ENCODE data around the gene GNPTG. TPM values are rescaled to one million over a fixed set of nuclear protein-coding genes. Genes with fewer than 3 reads are reported as not detected.
A peak's percentile ranks its signal among the peaks of the same experiment; 100 is the strongest.

The GNPTG gene
- total RNA-seq, 1 donor from 2014 or later = 55.6 TPM

- no peaks in the 10 kb centered on the region for H3K9me3 Mint-ChIP-seq
- no peak overlapping the region for H3K27ac Mint-ChIP-seq
- no peaks in the 10 kb centered on the region for H3K4me1 Mint-ChIP-seq (ENCODE audit: unreplicated experiment)
- H3K4me3 Mint-ChIP-seq = no peak overlapping the region
- no peak for DNase-seq (ENCODE audit: extremely low spot score, unreplicated experiment)
- peak; percentile 73 for TF ChIP-seq CTCF (conservative IDR thresholded peaks at IDR 0.05)
- H3K36me3 Mint-ChIP-seq = no peaks in the 10 kb centered on the region
- peaks cover 29% of the 10 kb centered on the region for H3K27me3 Mint-ChIP-seq
These were observed 21.3 kb upstream of the GNPTG start for GRCh38 chr16:1330260-1330914.

- H3K36me3 Mint-ChIP-seq = no peaks in the 10 kb centered on the region
- no peak for DNase-seq (ENCODE audit: extremely low spot score, unreplicated experiment)
- peaks cover 36% of the 10 kb centered on the region for H3K27me3 Mint-ChIP-seq
- no peak for TF ChIP-seq CTCF (conservative IDR thresholded peaks at IDR 0.05)
- no peaks in the 10 kb centered on the region for H3K9me3 Mint-ChIP-seq
- no peak overlapping the region for H3K27ac Mint-ChIP-seq
- no peaks in the 10 kb centered on the region for H3K4me1 Mint-ChIP-seq (ENCODE audit: unreplicated experiment)
- peak overlapping the region; percentile 74 for H3K4me3 Mint-ChIP-seq
These were observed 20.6 kb upstream of the GNPTG start for GRCh38 chr16:1330931-1331711.

- H3K27ac Mint-ChIP-seq = peak overlapping the region; percentile 41
- no peak for DNase-seq (ENCODE audit: extremely low spot score, unreplicated experiment)
- peak overlapping the region; percentile 75 for H3K4me3 Mint-ChIP-seq
- H3K36me3 Mint-ChIP-seq = no peaks in the 10 kb centered on the region
- TF ChIP-seq CTCF (conservative IDR thresholded peaks at IDR 0.05) = no peak
- peaks cover 43% of the 10 kb centered on the region for H3K27me3 Mint-ChIP-seq
- H3K9me3 Mint-ChIP-seq = no peaks in the 10 kb centered on the region
- H3K4me1 Mint-ChIP-seq (ENCODE audit: unreplicated experiment) = no peaks in the 10 kb centered on the region
These were observed 19.8 kb upstream of the GNPTG start for GRCh38 chr16:1331712-1332617.

GRCh38 chr16:1332618-1333148 lies 19.0 kb upstream of the GNPTG start:
- peak overlapping the region; percentile 75 for H3K4me3 Mint-ChIP-seq
- H3K9me3 Mint-ChIP-seq = no peaks in the 10 kb centered on the region
- peaks cover 47% of the 10 kb centered on the region for H3K27me3 Mint-ChIP-seq
- H3K4me1 Mint-ChIP-seq (ENCODE audit: unreplicated experiment) = no peaks in the 10 kb centered on the region
- no peaks in the 10 kb centered on the region for H3K36me3 Mint-ChIP-seq
- peak overlapping the region; percentile 41 for H3K27ac Mint-ChIP-seq
- TF ChIP-seq CTCF (conservative IDR thresholded peaks at IDR 0.05) = no peak
- no peak for DNase-seq (ENCODE audit: extremely low spot score, unreplicated experiment)

- Mint-ChIP-seq H3K4me3 (peak within 1 kb of the TSS; percentile 75), H3K4me1 (ENCODE audit: unreplicated experiment) (no peaks in the 10 kb centered on the region), H3K9me3 (no peaks in the 10 kb centered on the region), H3K27ac (peak within 1 kb of the TSS; percentile 41), H3K27me3 (peaks cover 47% of the 10 kb centered on the region), H3K36me3 (no peaks in the 10 kb centered on the region)
- no peak for TF ChIP-seq CTCF (conservative IDR thresholded peaks at IDR 0.05)
- no peak for DNase-seq (ENCODE audit: extremely low spot score, unreplicated experiment)
These were observed 18.4 kb upstream of the GNPTG start, which contains the start of gene BAIAP3 for GRCh38 chr16:1333149-1333812. Gene BAIAP3, plus strand, starts transcription at chr16:1333645. Its CDS starts 4,905 bp downstream, at chr16:1338550.

Measured in type B pancreatic cell (in vitro differentiated cells).